ENCODE measurements around the gene TCF3.

GRCh38 chr19:1674293-1674679, 21.9 kb upstream of the TCF3 start:
- TF ChIP-seq CTCF (IDR thresholded peaks at IDR 0.05) (no peak), POLR2A (IDR thresholded peaks at IDR 0.05) (no peak), EP300 (IDR thresholded peaks at IDR 0.05) (no peak)
